Activated gamma-delta T cell treated with anti-CD3 and anti-CD28 coated beads, Interleukin-2, amount 50 U/mL, for 16 hours (primary cell): ENCODE data around the gene SPOCK1.
"Not testable (repeated sequence)": the region's sequence is repeated elsewhere in the genome, so short reads cannot be mapped to it uniquely, and the experiment has no call there.

Source experiments
- DNase-seq: peaks from one replicate; pipeline ENCODE4 v3.0.0-alpha.2; 2020; ENCODE audit warnings: low read depth

Gene SPOCK1

DNA sequence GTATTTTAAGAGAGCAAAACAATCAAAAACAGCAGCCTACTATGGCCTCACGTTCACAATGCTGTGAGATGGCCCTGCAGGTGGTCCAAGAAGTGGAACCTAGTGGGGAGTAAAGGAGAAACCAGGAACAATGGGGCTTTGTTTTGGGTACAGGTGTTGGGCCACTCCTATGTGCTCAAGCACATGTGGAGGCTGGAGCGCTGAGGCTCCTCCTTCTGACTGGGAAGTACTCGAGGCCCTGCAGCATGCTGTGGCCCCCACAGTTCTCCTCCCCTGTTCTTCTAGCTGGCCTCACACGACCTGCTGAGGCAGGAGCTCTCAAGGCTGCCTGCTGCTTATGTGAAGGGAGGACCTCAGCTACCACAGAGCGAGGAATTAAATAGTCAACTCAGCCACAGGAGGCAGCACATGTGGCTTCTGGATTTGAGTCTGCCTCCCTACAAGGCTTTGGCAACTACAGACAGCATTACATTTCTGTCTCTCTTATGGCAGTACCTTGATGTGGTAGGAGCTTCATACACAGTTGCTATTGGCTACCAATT, 482.3 kb downstream of the SPOCK1 start:
- DNase-seq = no peak

DNA sequence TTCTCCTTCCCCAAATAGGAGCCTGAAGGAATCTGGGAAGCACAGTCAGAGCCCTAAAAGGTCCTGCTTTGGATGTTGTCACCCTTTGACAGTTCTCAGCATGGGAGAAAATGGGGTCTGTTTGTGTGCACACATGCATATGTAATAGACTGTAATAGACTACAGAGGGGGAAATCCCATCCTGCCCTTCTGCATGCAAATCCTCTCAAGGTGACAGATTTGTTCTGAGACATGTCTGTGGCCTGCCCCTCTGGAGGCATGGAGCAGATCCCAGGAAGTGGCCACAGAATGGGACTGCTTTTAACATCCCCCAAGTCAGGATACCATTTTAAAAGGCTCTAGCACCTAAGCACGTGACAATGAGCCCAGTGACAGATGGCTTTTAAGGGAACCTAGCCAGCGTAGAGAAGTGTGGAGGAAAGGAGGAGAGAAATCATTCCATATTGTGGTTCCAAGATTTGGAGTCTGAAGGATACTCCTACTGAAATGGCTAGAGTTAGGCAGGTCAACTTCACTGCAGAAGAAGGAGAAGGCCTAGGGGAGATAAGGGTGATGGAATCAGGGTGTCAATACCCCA, 483.5 kb downstream of the SPOCK1 start:
- DNase-seq = no peak

DNA sequence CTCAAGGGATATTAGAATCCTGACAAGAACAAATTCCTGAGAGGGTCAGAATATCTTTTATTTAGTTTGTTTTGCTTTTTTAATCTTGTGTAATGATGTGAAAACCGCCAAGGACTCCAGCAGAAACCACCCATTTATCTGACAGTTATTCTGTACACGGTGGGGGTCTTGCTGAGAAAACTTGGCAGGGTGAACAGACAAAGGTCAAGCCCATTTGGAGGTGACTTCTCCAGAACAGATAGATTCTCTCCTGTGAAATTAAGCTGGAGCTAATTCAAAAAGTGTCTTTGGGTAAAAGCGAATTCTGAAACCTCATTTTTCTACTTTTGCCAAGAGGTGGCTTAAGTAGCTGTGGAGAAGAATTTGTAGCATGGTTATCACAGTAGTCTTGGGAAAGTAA, 484.4 kb downstream of the SPOCK1 start:
- DNase-seq = no peak

DNA sequence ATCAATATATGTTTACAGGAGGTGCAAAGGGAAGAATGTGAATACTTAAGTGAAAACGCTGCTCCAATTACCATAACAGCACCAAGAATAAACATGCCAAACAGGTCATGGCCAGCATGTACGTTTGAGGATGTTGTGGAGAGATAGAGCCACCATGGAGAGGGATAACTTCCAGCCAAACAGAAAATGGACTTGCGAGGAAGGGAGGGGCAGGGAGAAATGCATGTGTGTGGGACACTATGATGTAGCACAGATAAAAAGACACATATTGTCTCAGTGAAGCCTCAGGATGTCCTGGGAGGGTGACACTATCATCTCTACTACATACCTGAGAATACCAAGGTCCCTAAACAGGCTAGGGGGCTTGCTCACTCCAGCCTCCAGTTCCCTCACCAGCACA, 488.9 kb downstream of the SPOCK1 start:
- no peak for DNase-seq

DNA sequence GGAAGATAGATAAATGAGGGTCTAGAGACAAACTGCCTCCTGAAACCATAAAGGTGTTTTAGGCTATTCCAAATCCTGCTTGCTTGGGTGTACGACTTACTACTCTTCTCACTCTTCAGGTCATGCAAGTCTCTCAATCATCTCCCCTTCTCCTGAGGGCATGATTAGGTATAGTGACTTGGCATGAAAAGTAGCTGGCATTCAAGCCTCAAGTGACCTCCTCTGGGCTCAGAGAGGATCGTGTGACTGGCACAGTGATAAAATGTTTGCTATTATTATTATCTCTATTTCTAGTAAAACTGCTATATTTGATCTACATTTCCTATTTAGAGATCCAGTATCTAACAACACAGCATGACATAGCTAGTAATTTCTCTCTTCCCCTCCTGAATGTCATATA, 494.8 kb downstream of the SPOCK1 start:
- DNase-seq = no peak

DNA sequence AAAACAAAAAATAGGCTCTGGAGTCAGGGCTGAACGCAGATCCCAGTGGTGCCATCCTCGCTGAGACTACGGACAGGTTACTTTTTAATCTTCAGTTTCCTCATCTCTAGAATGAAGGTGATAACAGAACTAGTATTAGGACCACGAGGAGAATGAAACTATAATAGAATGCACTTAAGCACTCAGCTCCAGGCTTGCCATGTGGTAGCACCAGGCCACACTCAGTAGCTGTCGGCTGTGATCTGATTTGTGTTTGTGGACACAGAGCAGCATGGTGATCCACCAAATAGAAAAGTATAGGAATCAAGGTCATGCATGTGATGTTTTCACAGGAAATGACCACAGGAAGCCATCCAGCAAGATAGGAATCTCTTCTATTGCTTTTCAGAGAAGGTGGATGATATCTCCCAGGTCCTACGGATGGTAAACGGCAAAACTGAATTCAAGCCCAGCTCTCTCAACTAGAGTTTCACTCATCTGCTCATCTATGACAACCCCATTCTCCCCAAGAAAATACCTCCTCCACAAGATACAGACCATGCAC, 498.0 kb downstream of the SPOCK1 start:
- no peak for DNase-seq

DNA sequence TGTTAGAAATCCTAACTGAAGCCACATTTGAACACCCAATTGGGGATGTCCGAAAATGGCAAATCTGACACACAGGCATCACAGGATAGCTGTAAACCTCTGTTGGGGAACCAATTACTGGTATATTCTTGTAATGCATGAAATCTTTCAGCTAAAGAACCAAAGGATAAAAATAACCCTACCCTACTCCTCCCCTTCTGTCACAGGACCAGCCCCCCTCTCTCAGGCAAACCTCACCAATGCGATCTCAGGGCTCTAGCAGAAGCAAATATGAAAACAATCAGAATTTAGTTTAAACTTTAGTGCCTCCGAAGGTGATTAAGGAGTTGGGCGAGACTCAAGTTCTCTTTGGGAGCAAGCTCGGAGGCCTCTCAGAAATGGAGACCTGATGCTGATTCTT, 499.3 kb downstream of the SPOCK1 start:
- no peak for DNase-seq

DNA sequence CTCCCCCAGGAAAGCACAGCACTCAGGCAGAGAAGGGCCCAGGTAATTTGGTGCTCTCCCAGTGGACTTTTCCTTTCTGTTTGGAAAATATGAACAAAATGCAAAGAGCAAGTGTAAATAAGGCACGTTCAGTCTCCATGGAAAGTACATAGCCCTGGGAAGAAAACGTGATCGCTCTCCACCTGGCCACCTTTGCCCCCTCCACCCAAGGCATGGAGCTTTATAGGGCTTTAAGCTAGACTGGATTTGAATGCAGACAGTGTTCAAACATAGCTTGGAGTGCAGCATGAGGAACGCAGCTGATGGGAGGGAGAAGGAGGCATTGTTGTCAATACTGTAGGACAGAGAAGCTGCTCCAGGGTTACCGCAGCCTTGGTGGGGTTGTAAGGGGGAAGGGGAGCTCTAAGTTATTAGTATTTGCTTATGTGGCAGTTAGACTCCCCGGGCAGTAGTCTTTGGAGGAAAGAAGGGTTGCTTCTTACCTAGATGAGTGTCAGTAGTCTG, 500.2 kb downstream of the SPOCK1 start:
- DNase-seq = no peak

DNA sequence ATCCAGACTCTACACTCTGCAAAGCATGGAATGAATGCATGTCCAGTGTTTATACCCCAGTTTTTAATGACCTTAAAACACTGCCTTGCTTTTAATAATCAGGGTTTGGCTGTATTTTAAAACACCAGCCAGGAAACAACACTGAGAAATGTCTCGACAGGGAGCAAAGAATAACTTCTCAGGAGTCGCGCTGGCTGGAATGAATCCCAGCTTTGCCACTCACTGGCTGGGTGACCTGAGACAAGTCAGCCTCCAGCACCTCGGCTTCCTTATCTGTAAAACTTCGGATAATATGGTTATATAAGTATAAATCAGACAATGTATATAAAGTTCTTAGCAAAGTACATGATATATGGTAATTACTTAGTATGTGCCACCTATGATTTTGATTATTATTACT, 505.0 kb downstream of the SPOCK1 start:
- no peak for DNase-seq

DNA sequence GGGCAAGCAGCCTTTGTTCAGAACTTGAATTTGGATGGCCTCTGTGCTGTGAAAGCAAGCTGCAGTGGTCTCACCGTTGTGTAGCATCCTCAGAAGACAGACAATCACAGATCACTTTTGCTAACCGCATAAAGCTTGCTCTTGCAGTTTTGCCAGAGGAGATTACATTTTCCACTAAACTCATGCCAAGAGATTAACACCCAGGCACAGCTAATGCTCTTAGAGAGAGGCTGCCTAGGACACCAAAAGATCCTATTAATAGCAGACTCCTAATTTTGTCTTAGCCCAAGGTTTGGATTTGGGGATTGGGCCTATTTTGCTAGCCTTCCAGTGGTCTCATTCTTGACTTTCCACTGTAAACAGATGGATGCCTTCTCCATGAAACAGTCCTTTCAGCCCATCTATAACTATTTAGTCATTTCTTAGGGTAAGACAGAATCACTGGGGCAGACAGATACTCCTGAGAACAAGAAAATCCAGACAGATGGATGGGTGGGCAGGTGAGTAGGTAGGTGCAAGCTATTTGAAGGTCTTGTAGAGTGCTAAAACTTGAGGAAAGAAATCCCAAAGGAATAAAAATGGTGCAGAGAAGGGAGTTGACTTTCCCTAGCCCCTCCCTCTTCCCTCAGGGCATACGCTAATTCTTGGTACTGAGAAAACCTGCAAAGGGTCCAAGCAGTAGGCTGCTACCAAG, 506.2 kb downstream of the SPOCK1 start:
- no peak for DNase-seq

DNA sequence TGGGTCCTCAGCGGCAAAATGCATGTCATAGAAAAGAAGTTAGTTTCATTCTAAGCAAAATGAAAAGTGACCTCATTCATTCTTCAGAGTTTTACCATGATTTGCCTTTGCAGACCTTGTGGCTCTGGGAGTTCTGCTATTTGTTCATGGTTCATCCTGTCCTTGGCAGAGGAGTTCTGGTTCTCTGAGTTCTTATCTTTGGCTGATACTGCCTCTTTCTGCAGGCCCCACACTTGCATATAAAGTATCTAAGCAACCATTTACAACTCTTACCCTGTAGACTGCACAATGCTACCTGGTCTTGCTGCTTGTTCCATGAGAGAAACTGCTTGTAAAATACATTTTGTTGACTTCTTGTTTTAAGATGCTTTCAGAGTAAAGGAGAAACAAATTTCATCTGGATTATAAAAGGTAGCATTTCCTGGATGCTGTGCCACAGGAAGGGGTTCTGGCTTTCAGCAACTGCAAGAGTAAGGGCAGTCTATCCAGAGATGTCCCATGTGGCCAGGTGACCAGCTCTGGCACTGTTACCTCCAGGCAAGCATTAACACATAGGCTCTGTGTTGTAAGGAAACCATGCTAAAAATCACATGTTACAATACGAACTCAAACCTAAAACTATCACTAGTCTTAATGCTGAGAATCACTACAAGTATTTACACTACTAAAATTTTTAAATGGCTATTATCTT, 513.2 kb downstream of the SPOCK1 start:
- no peak for DNase-seq

DNA sequence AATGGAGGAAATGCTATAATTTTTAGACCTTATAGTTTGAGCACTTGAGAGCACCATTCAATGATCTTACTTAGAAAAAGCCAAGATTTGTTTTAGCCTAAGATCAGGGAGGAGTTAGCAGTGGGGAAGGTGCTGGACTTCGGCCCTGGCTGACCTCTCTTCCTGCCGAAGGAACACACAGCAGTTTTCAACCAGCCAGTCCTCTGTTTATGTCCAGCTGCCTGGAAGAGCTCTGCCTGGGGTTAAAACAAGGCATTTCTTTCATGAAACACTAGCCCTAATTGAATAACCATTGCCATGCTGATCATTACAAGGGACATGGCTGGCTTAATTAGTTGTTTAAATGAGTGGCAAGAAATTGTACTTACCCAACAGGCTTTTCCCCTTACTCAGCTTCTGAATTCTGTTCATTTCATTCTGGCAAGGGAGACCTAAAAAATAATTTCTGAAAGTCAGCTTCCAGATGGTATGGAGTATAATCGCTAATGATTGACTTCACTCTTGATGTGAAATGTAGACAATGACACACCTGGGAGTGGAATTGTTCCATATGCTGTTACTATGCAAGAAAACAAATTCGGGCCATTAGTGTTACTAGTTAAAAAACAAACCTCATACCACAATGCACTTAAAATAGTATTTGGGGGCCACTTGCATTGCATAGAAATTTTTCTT, 514.2 kb downstream of the SPOCK1 start:
- DNase-seq = no peak

DNA sequence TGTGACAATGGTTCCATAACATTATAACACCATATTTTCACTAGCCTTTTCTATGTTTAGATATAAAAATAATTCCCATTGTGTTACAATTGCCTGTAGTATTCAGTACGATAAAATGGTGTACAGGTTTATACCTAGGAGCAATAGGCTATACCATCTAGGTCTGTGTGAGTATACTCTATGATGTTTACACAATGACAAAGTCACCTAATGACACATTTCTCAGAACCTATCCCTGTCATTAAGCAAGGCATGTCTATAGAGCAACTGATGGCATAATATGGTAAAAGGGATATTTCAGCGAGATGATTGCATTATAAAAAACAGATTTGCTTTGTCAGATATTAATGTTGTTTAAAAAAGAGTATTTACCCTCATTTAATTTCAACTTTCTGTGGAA, 517.2 kb downstream of the SPOCK1 start:
- DNase-seq = no peak

DNA sequence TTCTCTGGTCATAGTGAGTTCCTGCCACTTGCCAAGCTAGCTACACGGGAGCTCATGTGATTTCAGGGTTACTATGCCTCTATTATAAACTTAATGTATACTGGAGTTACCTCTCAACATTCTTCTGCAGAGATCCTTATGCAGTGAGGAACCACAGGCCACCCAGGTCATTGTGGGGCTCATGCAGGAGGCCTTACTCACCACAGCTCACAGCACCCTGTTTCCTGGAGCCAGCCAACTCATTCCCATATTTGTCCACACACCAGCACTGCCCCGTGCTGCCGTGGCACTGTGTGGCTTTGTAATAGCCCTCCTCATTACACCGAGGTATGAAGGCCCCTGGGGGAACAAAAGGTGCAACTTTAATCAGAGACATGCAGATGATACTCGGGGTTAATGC, 520.0 kb downstream of the SPOCK1 start:
- no peak for DNase-seq

DNA sequence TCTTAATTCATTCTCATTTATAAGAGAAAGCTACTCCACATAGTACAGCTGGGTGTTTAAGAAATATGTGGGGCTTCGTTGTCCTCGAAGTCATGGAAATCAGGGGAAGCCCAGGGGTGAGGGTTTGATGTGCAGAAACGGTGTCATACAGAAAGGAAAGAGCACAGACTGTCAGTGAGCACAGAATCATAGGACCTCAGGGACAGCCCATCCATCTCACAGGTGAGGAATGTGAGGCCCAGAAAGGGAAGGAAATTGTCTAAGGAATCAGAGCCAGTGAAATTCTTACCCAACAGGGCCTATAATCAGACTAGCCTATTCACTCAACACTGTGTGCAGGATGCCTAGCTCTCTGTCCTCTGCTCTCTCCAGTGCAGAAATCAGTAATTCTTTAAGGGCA, 535.6 kb downstream of the SPOCK1 start:
- DNase-seq = no peak

DNA sequence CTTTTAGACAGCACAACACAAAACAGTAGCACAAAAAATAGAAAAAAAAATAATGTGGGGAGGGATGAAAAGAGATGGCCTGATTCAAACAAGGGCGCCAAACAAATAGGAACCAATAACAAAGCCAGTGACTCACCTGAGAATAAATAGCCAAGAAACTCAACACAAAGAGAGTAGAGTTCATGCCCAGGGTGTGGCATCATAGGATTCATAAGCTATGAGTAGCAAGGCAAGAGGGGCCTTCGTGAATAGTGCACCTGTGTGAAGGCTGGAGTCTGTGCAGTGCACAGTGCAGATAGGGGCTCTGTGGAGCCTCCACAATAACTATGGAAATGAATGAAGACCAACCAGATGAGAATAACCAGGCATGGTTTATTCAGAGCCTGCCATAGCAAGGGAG, 541.7 kb downstream of the SPOCK1 start:
- no peak for DNase-seq

DNA sequence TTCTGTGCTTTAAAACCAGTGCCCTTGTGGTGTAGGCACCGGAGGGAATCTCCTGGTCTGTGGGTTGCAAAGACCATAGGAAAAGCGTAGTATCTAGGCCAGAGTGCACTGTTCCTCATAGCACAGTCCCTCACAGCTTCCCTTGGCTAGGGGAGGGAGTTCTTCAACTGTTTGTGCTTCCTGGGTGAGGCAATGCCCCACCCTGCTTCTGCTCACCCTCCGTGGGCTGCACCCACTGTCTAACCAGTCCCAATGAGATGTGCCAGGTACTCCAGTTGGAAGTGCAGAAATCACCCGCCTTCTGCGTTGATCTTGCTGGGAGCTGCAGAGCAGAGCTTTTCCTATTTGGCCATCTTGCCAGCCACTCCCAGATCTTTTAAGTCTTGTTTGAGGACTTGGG, 545.0 kb downstream of the SPOCK1 start:
- DNase-seq = not testable (repeated sequence)

DNA sequence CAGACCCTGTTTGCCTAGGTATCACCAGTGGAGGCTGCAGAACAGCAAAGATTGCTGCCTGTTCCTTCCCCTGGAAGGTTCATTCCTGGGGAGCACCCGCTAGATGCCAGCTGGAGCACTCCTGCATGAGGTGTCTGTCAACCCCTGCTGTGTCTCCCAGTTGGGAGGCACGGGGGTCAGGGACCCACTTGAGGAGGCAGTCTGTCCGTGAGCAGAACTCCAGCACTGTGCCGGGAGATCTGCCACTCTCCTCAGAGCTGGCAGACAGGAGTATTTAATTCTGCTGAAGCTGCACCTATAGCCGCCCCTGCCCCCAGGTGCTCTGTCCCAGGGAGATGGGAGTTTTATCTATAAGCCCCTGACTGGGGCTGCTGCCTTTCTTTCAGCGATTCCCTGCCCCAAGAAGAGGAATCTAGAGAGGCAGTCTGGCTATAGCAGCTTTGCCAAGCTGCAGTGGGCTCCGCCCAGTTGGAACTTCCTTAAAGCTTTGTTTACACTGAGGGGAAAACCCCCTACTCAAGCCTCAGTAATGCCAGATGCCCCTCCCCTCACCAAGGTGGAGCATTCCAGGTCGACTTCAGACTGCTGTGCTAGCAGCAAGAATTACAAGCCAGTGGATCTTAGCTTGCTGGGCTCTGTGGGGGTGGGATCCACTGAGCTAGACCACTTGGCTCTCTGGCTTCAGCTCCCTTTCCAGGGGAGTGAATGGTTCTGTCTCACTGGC, 545.6 kb downstream of the SPOCK1 start:
- not testable (repeated sequence) for DNase-seq

DNA sequence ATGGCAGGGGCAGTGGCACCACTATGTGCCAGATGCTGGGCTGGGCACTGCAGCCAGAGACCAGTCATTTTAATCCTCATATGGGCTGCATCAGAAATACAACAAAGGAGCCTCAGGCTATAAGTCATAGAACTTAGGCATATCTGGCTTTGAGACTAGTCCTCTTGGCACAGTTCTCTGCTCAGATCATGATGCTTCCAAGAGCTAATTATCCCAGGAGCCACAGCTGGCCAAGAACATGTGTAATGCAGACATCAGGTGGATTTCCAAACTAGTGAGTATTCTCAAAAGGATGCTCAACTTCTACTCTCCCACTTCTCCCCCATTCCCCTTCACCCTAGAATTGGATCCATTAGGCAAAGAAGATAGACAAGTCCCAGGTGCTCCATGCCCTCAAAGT, 571.6 kb downstream of the SPOCK1 start:
- DNase-seq = no peak

DNA sequence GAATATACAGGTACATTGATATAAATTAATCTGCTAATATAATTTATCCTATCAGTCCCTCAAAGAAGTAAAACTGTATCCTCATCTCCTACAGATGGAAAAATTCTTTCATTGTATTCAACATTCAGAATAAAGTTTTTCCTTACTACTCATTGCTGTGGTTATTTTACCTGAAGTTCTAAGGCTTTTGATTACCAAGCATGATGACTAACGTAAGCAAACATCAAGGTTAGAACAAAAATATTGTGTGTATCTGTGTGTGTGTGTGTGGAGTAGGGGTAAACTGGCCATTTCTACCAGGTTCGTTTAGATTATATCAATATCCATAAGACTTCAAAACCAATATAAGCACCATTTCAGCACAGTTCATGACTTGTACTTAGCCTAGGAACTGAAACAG, 573.1 kb downstream of the SPOCK1 start:
- DNase-seq = no peak
